ENCODE results near the gene INTS11. TPM values are rescaled to one million over a fixed set of nuclear protein-coding genes. Genes with fewer than 3 reads are reported as not detected.

Gene INTS11
- total and polyA plus RNA-seq, 2 experiments from 2014 or later: 102 to 161 TPM

GRCh38 chr1:1298861-1299685 is 25.4 kb downstream of the INTS11 start:
- no peaks in the 10 kb centered on the region for H3K27me3 Mint-ChIP-seq (ENCODE audit: insufficient read depth, low read depth, poor library complexity)
- H3K9me3 Mint-ChIP-seq: no peaks in the 10 kb centered on the region
- DNase-seq (ENCODE audit: low spot score) (peak; percentile 94), ATAC-seq (peak; percentile 75)
- H3K36me3 Mint-ChIP-seq (ENCODE audit: low read depth): no peaks in the 10 kb centered on the region
- no peaks in the 10 kb centered on the region for H4K20me1 ChIP-seq (replicated peaks; ENCODE audit: insufficient read depth)
- no peaks in the 10 kb centered on the region for H3K4me1 ChIP-seq (ENCODE audit: insufficient read depth)
- H2AFZ ChIP-seq: no peak overlapping the region
- no peaks in the 10 kb centered on the region for H3K4me1 Mint-ChIP-seq
- no peak overlapping the region for H3K4me3 ChIP-seq
- no peak overlapping the region for H3K4me2 ChIP-seq
- no peaks in the 10 kb centered on the region for H3K79me2 ChIP-seq (replicated peaks; ENCODE audit: insufficient read depth)
- no peaks in the 10 kb centered on the region for H3K27me3 ChIP-seq (ENCODE audit: insufficient read depth)
- no peak overlapping the region for H3K4me3 Mint-ChIP-seq
- H3K36me3 ChIP-seq (ENCODE audit: insufficient read depth): no peaks in the 10 kb centered on the region
- H3K9me2 ChIP-seq (ENCODE audit: insufficient read depth): no peaks in the 10 kb centered on the region
- no peak overlapping the region for H3K27ac ChIP-seq (ENCODE audit: low read depth)
- H3K27ac Mint-ChIP-seq: no peak overlapping the region
- TF ChIP-seq REST (IDR thresholded peaks at IDR 0.05; ENCODE audit: unreplicated experiment): peak; percentile 92
- TF ChIP-seq CTCF (conservative IDR thresholded peaks at IDR 0.05; ENCODE audit: low read depth in 2 of 2): no peak
- H3F3A ChIP-seq (replicated peaks; ENCODE audit: low read depth): 0 out of 2 replicates have a peak, but pooled peaks cover 4% of the 10 kb centered on the region

- Mint-ChIP-seq H3K27me3 (ENCODE audit: insufficient read depth, low read depth, poor library complexity) (no peaks in the 10 kb centered on the region), H3K27ac (no peak overlapping the region)
- no peak overlapping the region for H2AFZ ChIP-seq
- TF ChIP-seq ETS1 (IDR thresholded peaks at IDR 0.05) (no peak), CREB1 (CRISPR knock-in tag; IDR thresholded peaks at IDR 0.05; ENCODE audit: low read depth) (no peak), REST (IDR thresholded peaks at IDR 0.05; ENCODE audit: unreplicated experiment) (no peak), JUNB (IDR thresholded peaks at IDR 0.05; ENCODE audit: unreplicated experiment) (no peak)
These were observed 26.5 kb downstream of the INTS11 start for GRCh38 chr1:1297802-1298424.

More at GRCh38 chr1:1297802-1298424, 26.5 kb downstream of the INTS11 start:
- Mint-ChIP-seq H3K36me3 (ENCODE audit: low read depth) (no peaks in the 10 kb centered on the region), H3K9me3 (no peaks in the 10 kb centered on the region), H3K4me1 (no peaks in the 10 kb centered on the region), H3K4me3 (no peak overlapping the region)
- no peak overlapping the region for H3K4me3 ChIP-seq
- no peaks in the 10 kb centered on the region for H3K36me3 ChIP-seq (ENCODE audit: insufficient read depth)
- no peak for DNase-seq (ENCODE audit: low spot score)
- H3F3A ChIP-seq (replicated peaks; ENCODE audit: low read depth): 0 out of 2 replicates have a peak, but pooled peaks cover 8% of the 10 kb centered on the region
- H3K27me3 ChIP-seq (ENCODE audit: insufficient read depth): no peaks in the 10 kb centered on the region
- H3K4me2 ChIP-seq: no peak overlapping the region
- H3K4me1 ChIP-seq (ENCODE audit: insufficient read depth): no peaks in the 10 kb centered on the region
- H3K27ac ChIP-seq (ENCODE audit: low read depth): no peak overlapping the region
- no peaks in the 10 kb centered on the region for H3K9me2 ChIP-seq (ENCODE audit: insufficient read depth)
- no peaks in the 10 kb centered on the region for H4K20me1 ChIP-seq (replicated peaks; ENCODE audit: insufficient read depth)
- H3K79me2 ChIP-seq (replicated peaks; ENCODE audit: insufficient read depth): no peaks in the 10 kb centered on the region
- no peak for ATAC-seq

All from GM23338 (cell line).